HL-60 (cell line): ENCODE measurements around the gene DCAF17.
"Not testable (repeated sequence)": the region's sequence is repeated elsewhere in the genome, so short reads cannot be mapped to it uniquely, and the experiment has no call there.

ENCODE experiments used
- DNase-seq, 2 experiments: peaks; one replicate each; pipeline ENCODE4 v3.0.0-alpha.2; 2010 to 2020; ENCODE audit warnings: low read depth in 1 of 2, low spot score in 1 of 2
- H3K27ac ChIP-seq: fragments of 250-450 bp; sonication (Bioruptor Pico); replicated peaks from 2 replicates; pipeline ENCODE4 v1.5.1; 2020; ENCODE audit warnings: mild to moderate bottlenecking, moderate library complexity
- H3K27me3 ChIP-seq: fragments of 250-450 bp; sonication (Bioruptor Pico); 2 replicates; pipeline ENCODE4 v1.5.1; 2021; ENCODE audit warnings: mild to moderate bottlenecking, moderate library complexity; ENCODE audit not compliant: insufficient read depth, poor library complexity, severe bottlenecking
- H3K4me3 ChIP-seq: replicated peaks from 2 replicates; pipeline ENCODE4 v1.5.1; 2011; ENCODE audit warnings: mild to moderate bottlenecking, control low read depth, low read length; ENCODE audit not compliant: insufficient read depth
- GABPA ChIP-seq: IDR thresholded peaks from 2 replicates; pipeline ENCODE4 v1.6.1; 2012; ENCODE audit warnings: low read depth
- POLR2AphosphoS5 ChIP-seq: IDR thresholded peaks from 2 replicates; pipeline ENCODE4 v1.6.1; 2012; ENCODE audit warnings: low read depth
- SPI1 ChIP-seq: IDR thresholded peaks from 2 replicates; pipeline ENCODE4 v1.6.1; 2012; ENCODE audit warnings: low read depth, mild to moderate bottlenecking, borderline replicate concordance
- TF ChIP-seq, protein P1 (sequence below): IDR thresholded peaks from 2 replicates; pipeline ENCODE4 v1.6.1; 2012; ENCODE audit warnings: low read depth; ENCODE audit not compliant: insufficient replicate concordance
- TF ChIP-seq, protein P2 (sequence below): IDR thresholded peaks from one replicate; pipeline ENCODE4 v1.5.1; 2011; ENCODE audit warnings: low read length, control low read depth, inconsistent platforms; ENCODE audit not compliant: insufficient read depth

DCAF17 gene

DNA sequence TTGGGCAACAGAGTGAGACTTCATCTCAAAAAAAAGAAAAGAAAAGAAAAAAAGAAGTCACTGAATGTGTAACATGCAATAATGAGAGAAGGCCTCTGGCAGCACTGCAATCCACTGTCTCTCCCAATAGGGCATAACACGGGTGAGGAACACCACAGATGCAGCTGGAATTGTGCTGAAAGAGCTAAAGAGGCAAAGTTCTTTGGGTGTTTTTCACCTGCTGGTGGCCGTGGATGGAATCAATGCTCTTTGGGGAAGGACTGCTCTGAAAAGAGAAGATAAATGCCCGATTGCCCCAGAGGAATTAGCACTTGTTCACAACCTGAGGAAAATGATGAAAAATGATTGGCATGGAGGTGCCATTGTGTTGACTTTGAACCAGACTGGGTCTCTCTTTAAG lies 57.3 kb downstream of the DCAF17 start:
- Histone ChIP-seq H3K4me3 (no peak overlapping the region), H3K27ac (no peak overlapping the region), H3K27me3 (no peaks in the 10 kb centered on the region)
- no peak for DNase-seq
- TF ChIP-seq, protein P1, sequence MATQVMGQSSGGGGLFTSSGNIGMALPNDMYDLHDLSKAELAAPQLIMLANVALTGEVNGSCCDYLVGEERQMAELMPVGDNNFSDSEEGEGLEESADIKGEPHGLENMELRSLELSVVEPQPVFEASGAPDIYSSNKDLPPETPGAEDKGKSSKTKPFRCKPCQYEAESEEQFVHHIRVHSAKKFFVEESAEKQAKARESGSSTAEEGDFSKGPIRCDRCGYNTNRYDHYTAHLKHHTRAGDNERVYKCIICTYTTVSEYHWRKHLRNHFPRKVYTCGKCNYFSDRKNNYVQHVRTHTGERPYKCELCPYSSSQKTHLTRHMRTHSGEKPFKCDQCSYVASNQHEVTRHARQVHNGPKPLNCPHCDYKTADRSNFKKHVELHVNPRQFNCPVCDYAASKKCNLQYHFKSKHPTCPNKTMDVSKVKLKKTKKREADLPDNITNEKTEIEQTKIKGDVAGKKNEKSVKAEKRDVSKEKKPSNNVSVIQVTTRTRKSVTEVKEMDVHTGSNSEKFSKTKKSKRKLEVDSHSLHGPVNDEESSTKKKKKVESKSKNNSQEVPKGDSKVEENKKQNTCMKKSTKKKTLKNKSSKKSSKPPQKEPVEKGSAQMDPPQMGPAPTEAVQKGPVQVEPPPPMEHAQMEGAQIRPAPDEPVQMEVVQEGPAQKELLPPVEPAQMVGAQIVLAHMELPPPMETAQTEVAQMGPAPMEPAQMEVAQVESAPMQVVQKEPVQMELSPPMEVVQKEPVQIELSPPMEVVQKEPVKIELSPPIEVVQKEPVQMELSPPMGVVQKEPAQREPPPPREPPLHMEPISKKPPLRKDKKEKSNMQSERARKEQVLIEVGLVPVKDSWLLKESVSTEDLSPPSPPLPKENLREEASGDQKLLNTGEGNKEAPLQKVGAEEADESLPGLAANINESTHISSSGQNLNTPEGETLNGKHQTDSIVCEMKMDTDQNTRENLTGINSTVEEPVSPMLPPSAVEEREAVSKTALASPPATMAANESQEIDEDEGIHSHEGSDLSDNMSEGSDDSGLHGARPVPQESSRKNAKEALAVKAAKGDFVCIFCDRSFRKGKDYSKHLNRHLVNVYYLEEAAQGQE, result no peak
- TF ChIP-seq POLR2AphosphoS5 (no peak), GABPA (no peak), SPI1 (no peak)
- TF ChIP-seq, protein P2, sequence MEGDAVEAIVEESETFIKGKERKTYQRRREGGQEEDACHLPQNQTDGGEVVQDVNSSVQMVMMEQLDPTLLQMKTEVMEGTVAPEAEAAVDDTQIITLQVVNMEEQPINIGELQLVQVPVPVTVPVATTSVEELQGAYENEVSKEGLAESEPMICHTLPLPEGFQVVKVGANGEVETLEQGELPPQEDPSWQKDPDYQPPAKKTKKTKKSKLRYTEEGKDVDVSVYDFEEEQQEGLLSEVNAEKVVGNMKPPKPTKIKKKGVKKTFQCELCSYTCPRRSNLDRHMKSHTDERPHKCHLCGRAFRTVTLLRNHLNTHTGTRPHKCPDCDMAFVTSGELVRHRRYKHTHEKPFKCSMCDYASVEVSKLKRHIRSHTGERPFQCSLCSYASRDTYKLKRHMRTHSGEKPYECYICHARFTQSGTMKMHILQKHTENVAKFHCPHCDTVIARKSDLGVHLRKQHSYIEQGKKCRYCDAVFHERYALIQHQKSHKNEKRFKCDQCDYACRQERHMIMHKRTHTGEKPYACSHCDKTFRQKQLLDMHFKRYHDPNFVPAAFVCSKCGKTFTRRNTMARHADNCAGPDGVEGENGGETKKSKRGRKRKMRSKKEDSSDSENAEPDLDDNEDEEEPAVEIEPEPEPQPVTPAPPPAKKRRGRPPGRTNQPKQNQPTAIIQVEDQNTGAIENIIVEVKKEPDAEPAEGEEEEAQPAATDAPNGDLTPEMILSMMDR, result no peak

DNA sequence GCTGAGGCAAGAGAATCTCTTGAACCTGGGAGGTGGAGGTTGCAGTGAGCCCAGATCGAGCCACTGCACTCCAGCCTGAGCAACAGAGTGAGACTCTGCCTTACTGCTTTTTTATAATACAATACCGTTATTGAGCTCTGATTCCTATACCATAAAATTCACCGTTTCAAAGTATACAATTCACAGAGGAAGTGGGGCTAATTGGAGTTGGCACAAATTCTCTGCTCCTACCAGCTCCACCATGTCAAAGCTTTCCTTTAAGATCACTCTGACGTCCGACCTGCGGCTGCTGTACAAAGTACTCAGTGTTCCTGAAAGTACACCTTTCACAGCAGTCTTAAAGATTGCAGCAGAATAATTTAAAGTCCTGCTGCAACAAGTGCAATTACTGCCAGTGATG lies 58.6 kb downstream of the DCAF17 start:
- no peak for DNase-seq
- Histone ChIP-seq H3K27ac (no peak overlapping the region), H3K4me3 (no peak overlapping the region), H3K27me3 (no peaks in the 10 kb centered on the region)
- TF ChIP-seq POLR2AphosphoS5 (no peak), SPI1 (no peak), GABPA (no peak)
- TF ChIP-seq, protein P1, result no peak

DNA sequence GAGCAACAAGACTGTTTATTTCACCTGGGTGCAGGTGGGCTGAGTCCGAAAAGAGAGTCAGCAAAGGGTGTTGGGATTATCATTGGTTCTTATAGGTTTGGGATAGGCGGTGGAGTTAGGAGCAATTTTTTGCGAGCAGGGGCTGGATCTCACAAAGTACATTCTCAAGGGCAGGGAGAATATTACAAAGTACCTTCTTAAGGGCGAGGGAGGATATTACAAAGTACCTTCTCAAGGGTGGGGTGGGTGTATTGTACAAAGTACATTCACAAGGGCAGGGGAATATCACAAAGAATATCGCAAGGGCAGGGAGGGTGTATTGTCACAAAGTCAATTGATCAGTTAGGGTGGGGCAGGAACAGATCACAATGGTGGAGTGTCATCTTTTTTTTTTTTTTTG lies 63.6 kb downstream of the DCAF17 start:
- not testable (repeated sequence) for H3K4me3 ChIP-seq, DNase-seq, H3K27ac ChIP-seq, H3K27me3 ChIP-seq

DNA sequence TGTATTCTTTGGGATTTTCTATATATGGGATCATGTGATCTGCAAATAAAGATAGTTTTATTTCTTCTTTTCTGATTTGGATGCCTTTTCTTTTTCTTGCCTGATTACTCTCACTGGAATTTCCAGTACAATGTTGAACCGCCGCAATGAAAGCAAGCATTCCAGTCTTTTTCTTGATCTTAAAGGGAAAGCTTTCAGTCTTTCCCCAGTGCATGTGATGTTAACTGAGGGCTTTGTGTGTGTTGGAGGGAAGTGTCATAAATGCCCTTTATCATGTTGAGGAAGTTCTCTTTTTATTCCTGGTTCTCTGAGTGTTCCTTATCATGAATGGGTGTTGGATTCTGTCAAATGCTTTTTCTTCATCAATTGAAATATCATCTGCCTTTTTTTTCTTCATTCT lies 71.3 kb downstream of the DCAF17 start:
- H3K4me3 ChIP-seq, result no peak overlapping the region
- no peak overlapping the region for H3K27ac ChIP-seq
- TF ChIP-seq SPI1, result no peak; the same call in 1 of the 2 replicates
- TF ChIP-seq, protein P1, result no peak
- TF ChIP-seq POLR2AphosphoS5, result no peak
- no peak for TF ChIP-seq GABPA
- TF ChIP-seq, protein P2, result no peak
- H3K27me3 ChIP-seq, result no peaks in the 10 kb centered on the region
- no peak for DNase-seq
